ENCODE results near the gene IFITM1.
A peak's percentile ranks its signal among the peaks of the same experiment; 100 is the strongest.
"Not testable (repeated sequence)": the region's sequence is repeated elsewhere in the genome, so short reads cannot be mapped to it uniquely, and the experiment has no call there.

Gene IFITM1

DNA sequence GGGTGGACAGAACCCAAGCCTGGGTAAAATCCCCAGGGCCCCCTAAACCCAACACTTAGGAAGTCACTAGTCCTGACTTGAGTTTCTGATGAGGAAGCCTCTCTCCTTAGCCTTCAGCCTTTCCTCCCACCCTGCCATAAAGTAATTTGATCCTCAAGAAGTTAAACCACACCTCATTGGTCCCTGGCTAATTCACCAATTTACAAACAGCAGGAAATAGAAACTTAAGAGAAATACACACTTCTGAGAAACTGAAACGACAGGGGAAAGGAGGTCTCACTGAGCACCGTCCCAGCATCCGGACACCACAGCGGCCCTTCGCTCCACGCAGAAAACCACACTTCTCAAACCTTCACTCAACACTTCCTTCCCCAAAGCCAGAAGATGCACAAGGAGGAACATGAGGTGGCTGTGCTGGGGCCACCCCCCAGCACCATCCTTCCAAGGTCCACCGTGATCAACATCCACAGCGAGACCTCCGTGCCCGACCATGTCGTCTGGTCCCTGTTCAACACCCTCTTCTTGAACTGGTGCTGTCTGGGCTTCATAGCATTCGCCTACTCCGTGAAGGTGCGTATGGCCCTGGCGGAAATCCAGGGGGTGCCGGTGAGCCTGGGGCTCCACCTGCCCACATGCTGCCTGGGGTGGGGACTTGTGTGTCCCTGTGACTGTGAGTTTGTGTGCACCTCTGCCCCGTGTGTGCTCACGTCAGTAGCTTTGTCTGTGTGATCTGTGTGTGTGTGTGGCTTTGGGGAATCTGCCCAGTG lies at the start of gene IFITM1:
TSS of gene IFITM1 (plus strand) at position 254 of the 767 bp plus-strand sequence. CDS start at position 385, 131 bp downstream.
- DNase-seq = peak; percentile 2

DNA sequence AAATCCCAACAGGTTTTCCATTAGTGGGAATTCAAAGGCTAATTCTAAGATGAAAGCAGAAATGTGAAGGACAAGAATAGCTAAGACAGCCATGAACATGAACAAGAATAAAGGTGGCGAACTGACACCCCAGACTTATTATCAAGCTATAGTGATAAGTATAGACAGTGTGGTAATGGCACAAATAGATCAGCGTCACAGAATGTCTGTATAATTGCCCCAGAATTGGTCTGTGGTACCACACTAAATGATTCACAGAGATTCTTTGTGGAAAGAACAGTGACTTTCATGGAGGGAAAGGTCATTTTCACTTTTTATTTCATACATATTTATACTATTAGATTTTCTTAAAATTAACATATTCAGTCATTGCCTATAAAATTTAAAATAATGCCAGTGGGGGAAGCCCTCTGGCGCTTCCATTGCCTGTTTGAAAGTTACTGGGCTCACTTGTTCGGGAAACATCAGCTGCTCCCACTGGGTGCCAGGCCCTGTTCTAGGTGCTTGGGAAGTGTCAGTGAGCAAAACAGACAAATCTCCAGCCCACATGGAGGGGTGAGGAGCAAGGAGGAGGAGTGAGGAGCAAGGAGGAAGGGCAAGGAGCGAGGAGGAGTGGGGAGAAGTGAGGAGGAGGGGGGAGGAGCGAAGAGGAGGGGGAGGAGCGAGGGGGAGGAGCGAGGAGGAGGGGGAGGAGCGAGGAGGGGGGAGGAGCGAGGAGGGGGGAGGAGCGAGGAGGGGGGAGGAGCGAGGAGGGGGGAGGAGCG lies 47.0 kb upstream of the IFITM1 start:
- DNase-seq = no peak

DNA sequence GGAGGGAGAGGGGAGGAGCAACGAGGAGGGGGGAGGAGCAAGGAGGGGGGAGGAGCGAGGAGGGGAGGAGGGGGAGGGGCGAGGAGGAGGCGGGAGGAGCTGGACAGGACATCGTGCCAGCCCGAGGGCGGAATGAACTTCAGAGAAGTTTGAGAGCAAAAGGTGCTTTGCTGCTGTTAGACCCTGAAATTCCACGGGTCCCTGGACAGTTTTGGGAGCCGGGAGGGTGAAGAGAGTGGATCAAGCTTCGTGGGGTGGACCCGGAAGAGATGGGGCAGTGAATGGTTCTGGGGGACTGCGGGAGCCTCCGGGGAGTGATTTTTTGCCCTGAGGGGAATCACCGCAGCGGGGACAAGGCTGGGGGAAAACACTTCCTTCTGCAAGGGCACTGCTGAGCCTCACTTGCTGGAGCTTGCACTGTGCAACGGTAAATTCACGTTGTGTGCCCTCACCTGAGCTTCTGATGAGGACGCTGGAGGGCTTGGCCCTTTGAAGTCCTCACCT lies 46.3 kb upstream of the IFITM1 start:
- no peak for DNase-seq

DNA sequence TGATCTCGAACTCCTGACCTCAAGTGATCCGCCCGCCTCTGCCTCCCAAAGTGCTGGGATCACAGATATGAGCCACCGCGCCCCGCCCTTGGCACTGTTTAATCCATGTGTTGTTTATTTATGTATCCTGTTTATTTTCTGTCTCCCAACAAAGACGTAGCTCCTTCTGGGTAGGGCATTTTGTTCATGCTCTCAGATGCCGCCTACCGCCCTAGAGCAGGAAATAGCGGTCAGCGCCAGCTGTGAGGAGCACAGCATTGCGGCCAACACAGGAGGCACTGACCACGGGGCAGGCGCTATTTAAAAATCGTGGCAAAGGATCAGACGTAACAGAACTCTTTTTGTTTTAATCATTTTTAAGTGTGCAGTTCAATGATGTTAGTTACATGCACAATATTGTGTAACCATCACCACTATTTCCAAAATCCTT lies 45.1 kb upstream of the IFITM1 start:
- not testable (repeated sequence) for DNase-seq

DNA sequence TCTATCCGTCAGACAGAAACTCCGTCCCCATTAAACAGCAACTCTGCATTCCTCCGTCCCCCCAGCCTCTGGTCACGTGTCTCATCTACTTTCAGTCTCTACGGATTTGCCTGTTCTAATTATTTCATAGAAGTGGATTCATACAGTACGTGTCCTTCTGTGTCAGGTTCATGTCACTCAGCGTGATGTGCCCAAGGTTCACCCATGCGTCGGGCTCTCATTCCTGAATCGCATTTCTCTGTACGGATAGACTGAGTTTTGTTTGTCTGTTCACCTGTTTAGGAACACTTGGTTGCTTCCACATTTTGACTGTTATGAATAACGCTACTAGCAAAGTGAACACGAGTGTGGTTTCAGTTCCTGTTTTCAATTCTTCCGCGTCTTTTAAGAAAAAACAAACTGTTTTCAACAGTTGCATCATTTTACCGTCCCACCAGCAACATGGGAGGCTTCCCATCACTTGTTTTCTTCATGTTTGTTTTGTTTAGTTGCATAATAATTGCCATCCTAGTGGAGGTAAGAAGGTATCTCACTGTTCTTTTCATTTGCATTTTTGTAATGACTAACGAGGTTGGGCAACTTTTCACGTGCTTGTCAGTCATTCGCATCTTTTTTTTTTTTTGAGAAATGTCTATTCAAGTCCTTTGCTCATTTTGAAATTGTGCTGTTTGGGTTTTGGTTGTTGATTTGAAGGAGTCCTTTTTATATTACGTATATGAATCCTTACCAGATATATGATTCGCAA lies 44.5 kb upstream of the IFITM1 start:
- DNase-seq = no peak

DNA sequence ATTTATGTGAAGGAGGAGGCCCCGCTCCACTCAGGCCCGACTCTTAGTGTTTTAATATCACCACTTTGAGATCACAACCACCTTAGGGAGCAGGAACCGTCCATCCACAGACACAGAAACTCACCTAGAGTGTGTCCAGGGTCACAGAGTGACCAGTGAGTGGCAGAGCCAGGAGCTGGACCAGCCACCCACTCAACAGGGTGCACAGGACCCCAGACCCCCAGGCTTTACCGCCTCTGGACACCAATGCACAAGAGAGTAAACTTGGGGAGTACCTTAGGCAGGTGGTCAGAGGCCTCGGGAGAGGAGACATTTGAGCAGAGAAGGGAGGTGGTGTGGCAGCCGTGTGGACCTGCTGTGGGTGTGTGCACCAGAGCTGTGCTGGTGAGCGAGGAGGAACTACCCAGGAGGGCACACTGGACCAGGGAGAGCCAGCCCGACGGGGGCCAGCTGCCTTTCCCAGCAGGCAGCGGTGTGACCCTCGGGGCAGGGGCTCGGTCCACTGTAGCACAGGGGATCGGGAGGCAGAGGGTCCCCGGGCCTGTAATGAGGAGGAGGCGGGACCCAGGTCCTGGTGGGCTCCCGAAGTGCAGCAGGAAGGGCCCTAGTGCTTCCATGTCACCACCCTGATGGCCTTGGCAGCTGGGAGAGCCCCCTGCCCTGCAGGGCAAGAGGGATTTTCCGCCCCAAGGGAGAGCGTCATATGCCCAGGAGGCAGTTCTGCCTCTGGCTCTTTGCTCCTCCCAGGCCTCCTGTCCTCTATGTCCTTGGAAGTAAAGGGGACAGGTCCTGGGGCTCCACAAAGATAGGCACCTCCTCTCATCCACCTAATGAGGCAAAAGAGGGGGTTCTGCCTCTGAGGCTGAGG lies 43.2 kb upstream of the IFITM1 start:
- DNase-seq = no peak

DNA sequence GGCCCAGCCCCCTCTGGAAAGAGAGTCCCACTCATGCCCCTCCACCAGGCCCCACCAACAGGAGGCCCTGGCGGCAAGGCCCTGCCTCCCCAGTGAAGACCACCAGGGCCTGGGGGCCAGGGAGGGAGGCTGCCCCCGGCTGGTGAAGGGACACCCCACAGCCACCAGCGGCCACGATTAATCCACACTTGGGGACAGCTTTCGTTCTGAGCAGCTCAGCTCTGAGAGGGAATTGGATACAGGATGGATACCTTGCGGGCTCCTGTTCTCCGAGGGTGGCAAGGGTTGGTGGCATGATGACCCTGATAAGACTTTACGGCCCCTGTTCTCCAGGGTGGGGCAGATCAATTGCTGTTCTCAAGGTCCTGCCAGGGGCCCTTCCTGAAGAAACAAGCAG lies 42.5 kb upstream of the IFITM1 start:
- DNase-seq = no peak

DNA sequence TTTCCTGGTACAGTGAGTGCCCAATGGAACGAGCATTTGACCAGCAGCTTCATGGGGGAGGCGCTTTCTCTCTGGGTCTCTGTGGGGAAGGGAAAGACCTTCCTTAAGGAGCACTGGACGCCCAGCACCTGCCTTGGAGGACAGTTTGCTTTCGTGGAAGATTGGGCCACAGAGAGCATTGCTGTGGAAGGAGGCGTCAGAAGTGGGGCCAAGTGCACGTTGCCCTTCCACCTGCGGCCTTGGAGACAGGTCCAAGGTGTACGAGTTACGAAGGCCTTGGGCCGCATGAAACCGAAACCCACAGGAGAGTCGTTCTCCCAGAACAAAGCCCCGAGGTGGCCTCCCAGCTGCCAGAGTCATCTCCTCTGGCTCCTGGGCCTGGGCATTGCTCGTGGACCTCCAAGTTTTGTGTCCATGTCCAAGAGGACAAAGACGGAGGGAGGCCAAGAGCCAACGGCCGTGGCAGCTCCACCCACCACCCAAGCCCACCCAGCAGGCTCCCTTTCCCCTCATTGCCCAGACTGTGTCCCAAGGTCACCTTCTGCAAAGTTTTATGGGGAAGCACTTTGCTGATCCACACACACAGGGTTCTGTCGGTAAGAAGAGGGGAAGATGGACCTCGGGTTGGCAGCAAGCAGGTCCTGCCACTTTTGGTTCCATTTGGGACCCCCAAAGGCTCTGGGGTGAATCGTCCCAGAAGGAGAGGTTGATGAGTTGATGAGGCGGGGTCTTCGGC lies 41.5 kb upstream of the IFITM1 start:
- no peak for DNase-seq

DNA sequence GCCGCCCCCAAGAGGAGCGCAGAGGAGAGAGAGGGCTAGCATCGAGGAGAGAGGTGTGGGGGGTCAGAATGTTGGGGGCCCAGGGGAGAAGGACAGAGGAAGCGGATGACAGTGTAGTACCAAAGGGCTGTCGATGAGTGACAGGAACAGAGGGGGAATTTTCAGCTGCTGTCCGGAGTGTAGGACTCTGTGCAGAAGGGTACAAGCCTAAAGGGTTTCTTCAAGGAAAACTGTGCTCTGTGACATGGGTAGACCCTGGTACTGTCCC lies 41.0 kb upstream of the IFITM1 start:
- DNase-seq = no peak

DNA sequence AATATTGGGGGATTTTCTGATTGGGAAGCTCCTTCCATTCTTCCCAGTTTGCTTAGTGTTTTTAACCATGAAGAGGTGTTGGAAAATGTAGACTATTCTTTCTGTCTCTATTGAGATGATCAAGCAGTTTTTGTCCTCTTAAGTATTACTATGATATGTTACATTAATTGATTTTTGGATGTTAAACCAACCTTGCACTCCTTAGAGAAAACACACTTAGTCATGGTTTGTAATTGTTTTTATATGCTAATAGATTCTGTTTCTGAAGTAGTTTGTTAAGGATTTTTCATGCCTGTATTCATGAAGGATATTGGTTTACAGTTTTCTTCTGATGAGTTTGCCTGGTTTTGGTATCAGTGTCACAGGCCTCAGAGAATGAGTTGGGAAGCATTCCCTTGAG lies 37.6 kb upstream of the IFITM1 start:
- DNase-seq = peak; percentile 33

DNA sequence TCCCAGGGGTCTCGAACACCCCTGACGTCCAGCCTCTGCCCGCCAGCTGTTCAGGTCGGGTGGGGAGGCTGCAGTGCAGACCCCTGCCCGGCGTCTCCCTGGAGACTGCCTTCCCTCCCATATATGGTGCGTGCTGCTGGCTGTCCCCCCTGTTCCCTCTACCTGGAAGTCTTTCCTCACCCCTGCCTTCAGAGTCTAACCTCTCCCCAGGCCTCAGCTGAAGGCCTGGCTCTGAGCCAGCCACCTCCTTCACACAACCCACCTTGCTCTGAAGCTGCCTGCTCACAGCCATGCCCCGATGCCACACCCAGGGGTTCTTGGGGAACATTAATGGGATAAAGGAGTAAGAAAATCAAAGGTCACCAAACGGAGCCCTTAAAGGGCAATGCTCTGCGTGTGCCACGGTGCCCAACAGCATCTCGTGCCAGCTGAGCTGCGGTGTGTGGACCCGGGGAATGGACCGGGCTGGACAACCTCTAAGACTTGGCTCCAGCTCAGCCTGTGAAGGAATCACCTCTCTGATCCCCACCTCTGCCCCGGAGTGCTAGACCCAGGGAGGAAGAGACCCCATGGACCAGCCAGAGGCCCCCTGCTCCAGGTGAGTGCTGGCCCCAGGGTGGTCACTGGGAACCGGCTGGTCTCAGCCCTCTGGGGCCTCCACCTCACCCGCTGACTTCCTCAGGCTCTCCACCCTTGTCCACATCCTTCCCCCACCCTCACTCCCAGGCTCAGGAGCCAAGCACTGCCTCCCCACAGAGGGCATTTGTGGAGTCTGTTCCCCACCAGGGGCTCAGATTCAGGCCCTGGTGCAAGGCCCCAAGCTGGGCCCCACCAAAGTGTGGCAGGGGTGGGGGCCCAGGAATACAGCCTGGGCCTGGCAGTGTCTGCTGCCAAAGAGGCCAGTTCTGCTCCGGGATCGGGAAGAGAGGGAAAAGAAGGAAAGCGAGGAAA lies 35.6 kb upstream of the IFITM1 start, which contains the start of gene NLRP6:
TSS of gene NLRP6 (plus strand) at position 407 of the 951 bp plus-strand sequence. CDS start at position 570, 163 bp downstream.
- no peak for DNase-seq

DNA sequence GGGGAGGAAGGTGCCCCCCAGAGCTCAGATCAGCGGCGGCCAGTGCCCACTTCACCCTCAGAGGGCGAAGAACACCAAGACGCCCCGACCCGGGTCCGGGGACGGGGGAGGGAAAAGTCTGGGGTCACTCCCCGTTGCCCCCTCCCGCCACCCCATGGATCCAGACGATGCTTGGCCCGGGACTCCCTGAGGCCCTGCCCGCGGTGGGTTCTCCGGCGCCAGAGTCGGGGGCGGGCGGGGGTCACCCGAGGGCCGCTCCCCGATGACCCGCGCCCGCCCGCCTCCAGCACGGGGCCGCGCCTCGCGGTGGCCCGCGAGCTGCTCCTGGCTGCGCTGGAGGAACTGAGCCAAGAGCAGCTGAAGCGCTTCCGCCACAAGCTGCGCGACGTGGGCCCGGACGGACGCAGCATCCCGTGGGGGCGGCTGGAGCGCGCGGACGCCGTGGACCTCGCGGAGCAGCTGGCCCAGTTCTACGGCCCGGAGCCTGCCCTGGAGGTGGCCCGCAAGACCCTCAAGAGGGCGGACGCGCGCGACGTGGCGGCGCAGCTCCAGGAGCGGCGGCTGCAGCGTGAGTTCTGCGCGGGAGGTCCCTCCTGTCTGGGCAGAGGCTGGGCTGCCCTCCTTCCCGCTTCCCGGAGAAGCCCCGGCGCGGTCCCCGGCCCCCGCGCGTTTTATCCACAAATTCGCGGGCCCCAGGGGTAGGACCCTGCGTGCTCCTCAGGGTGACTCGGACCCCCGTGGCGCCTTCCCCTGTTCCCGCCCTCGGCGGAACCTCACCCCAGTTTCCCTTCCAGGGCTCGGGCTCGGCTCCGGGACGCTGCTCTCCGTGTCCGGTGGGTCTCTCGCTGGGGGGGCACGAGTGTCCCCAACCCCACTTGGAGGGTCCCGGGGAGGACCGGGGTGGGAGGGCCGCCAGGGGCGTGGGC lies 34.5 kb upstream of the IFITM1 start:
- DNase-seq = no peak

DNA sequence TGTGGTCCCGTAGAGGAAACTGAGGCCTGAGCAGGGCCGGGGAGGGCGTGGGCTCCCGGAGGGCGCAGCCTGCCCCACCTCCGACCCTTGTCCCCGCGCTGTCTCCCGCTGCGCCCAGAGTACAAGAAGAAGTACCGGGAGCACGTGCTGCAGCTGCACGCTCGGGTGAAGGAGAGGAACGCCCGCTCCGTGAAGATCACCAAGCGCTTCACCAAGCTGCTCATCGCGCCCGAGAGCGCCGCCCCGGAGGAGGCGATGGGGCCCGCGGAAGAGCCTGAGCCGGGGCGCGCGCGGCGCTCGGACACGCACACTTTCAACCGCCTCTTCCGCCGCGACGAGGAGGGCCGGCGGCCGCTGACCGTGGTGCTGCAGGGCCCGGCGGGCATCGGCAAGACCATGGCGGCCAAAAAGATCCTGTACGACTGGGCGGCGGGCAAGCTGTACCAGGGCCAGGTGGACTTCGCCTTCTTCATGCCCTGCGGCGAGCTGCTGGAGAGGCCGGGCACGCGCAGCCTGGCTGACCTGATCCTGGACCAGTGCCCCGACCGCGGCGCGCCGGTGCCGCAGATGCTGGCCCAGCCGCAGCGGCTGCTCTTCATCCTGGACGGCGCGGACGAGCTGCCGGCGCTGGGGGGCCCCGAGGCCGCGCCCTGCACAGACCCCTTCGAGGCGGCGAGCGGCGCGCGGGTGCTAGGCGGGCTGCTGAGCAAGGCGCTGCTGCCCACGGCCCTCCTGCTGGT lies 33.7 kb upstream of the IFITM1 start:
- DNase-seq = peak; percentile 10

DNA sequence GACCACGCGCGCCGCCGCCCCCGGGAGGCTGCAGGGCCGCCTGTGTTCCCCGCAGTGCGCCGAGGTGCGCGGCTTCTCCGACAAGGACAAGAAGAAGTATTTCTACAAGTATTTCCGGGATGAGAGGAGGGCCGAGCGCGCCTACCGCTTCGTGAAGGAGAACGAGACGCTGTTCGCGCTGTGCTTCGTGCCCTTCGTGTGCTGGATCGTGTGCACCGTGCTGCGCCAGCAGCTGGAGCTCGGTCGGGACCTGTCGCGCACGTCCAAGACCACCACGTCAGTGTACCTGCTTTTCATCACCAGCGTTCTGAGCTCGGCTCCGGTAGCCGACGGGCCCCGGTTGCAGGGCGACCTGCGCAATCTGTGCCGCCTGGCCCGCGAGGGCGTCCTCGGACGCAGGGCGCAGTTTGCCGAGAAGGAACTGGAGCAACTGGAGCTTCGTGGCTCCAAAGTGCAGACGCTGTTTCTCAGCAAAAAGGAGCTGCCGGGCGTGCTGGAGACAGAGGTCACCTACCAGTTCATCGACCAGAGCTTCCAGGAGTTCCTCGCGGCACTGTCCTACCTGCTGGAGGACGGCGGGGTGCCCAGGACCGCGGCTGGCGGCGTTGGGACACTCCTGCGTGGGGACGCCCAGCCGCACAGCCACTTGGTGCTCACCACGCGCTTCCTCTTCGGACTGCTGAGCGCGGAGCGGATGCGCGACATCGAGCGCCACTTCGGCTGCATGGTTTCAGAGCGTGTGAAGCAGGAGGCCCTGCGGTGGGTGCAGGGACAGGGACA lies 32.9 kb upstream of the IFITM1 start:
- no peak for DNase-seq

DNA sequence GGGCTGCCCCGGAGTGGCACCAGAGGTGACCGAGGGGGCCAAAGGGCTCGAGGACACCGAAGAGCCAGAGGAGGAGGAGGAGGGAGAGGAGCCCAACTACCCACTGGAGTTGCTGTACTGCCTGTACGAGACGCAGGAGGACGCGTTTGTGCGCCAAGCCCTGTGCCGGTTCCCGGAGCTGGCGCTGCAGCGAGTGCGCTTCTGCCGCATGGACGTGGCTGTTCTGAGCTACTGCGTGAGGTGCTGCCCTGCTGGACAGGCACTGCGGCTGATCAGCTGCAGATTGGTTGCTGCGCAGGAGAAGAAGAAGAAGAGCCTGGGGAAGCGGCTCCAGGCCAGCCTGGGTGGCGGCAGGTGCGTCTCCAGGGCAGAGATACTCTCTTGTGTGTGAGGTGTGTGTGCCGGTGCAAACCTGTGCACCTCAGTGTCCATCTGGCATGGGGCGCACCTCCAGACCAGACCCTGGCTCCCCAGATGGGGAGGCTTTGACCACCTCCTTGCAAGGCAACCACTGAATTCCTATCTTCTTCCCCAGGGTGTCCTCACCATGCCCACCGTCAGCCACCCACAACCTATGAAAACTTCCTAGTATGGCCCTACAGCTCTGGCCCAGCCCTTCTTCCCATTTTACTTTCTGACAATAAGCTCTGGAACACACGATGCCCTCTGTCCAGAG lies 32.2 kb upstream of the IFITM1 start:
- DNase-seq = no peak

DNA sequence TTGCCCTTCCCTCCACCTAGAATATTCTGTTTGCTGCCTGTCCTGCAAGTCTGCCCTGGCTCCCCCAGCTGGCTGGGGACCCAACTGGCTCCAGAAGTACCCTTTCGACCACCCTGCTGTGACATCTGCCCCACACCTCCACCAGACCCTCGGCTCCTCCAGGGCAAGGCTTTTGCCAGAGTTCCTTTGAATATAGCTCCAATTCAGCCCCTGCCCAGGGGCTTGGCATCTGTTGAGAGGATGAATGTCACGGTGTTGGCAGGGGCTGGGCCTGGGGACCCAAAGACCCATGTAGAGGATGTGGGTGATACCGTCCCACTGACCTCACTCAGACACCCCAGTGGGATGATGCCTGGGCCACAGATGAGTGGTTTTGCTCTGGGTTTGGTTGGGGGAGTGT lies 31.7 kb upstream of the IFITM1 start:
- no peak for DNase-seq

Data from NCI-H2171 treated with DMSO at 0.1 percent for 48 hours (cell line).